ENCODE results near the gene CTDSPL.

GRCh38 chr3:37982331-37982730 lies 120.7 kb downstream of the CTDSPL start:
- no peak for TF ChIP-seq CTCF (IDR thresholded peaks at IDR 0.05 in 2 of 3, conservative IDR thresholded peaks at IDR 0.05 in 1 of 3; ENCODE audit: control insufficient read depth in 2 of 3, extremely low read depth in 1 of 3, insufficient read depth in 1 of 3, low read depth in 3 of 3, low read length in 3 of 3)
- no peak for TF ChIP-seq EZH2 (IDR thresholded peaks at IDR 0.05; ENCODE audit: borderline replicate concordance, control insufficient read depth, low read depth, low read length)
- TF ChIP-seq MXI1 (IDR thresholded peaks at IDR 0.05; ENCODE audit: low read depth, low read length) = no peak
- no peak for TF ChIP-seq YY1 (IDR thresholded peaks at IDR 0.05; ENCODE audit: low read depth, low read length)
- no peak for TF ChIP-seq POLR2AphosphoS2 (IDR thresholded peaks at IDR 0.05; ENCODE audit: low read depth, low read length)
- TF ChIP-seq JUND (IDR thresholded peaks at IDR 0.05; ENCODE audit: low read depth, low read length) = no peak
- no peak for TF ChIP-seq PAX5 (IDR thresholded peaks at IDR 0.05; ENCODE audit: borderline replicate concordance, low read depth, low read length)
- TF ChIP-seq TCF12 (IDR thresholded peaks at IDR 0.05; ENCODE audit: low read depth, low read length) = no peak
- TF ChIP-seq EGR1 (IDR thresholded peaks at IDR 0.05; ENCODE audit: borderline replicate concordance in 1 of 2, low read depth in 2 of 2, low read length in 2 of 2) = no peak

All from GM12878 (cell line).